CD4-positive, alpha-beta T cell (primary cell): ENCODE measurements around the gene DCDC2. TPM values are rescaled to one million over a fixed set of nuclear protein-coding genes. Genes with fewer than 3 reads are reported as not detected.

Experiments
- ATAC-seq: fragments of 200-7000 bp; cut with Tn5 transposase; one replicate; pipeline ENCODE4 v1.10.0; 2022; ENCODE audit warnings: mild to moderate bottlenecking; ENCODE audit not compliant: poor library complexity
- CTCF ChIA-PET: fragments of 350-600 bp; sonication (Branson Sonifier 250); formaldehyde crosslinking; loops from one replicate; lab custom pipeline; 2021; ENCODE audit warnings: antibody characterized with exemption, inconsistent platforms; lab: Charles Lee
- POLR2A ChIA-PET: fragments of 350-600 bp; sonication (Branson Sonifier 250); formaldehyde crosslinking; loops from one replicate; lab custom pipeline; 2021; ENCODE audit warnings: antibody characterized with exemption, inconsistent platforms; lab: Charles Lee
- DNase-seq, 14 experiments: peaks; one replicate each; pipeline ENCODE4 v3.0.0-alpha.2; 2013 to 2020; ENCODE audit warnings: mixed read lengths in 2 of 14
- H3K27ac ChIP-seq, 2 donors: one replicate each; pipeline versions ENCODE4 v1.5.1 to v1.7.0; 2013; ENCODE audit warnings: low read length in 2 of 2, low read depth in 1 of 2, mild to moderate bottlenecking in 1 of 2
- H3K27me3 ChIP-seq, 2 experiments: 1 replicate in 1 of 2; 2 replicates in 1 of 2; pipeline versions ENCODE4 v1.6.1 to v1.7.0; 2013; ENCODE audit warnings: low read length in 2 of 2, control low read depth in 1 of 2, mild to moderate bottlenecking in 1 of 2, moderate library complexity in 1 of 2; ENCODE audit not compliant: insufficient read depth in 2 of 2, control insufficient read depth in 1 of 2
- H3K36me3 ChIP-seq: one replicate; pipeline ENCODE4 v1.6.1; 2013; ENCODE audit warnings: low read length, control low read depth; ENCODE audit not compliant: insufficient read depth
- H3K4me1 ChIP-seq: one replicate; pipeline ENCODE4 v1.6.1; 2013; ENCODE audit warnings: low read length, control low read depth; ENCODE audit not compliant: insufficient read depth
- H3K4me3 ChIP-seq: one replicate; pipeline ENCODE4 v1.5.1; 2013; ENCODE audit warnings: mild to moderate bottlenecking, low read length, moderate library complexity
- H3K9me3 ChIP-seq, 2 experiments: 1 replicate in 1 of 2; 2 replicates in 1 of 2; pipeline versions ENCODE4 v1.6.1 to v1.7.0; 2013; ENCODE audit warnings: low read length in 2 of 2, mild to moderate bottlenecking in 2 of 2, control low read depth in 1 of 2, moderate library complexity in 1 of 2; ENCODE audit not compliant: control insufficient read depth in 1 of 2, insufficient read depth in 1 of 2
- H3K27ac Mint-ChIP-seq: one replicate; pipeline ENCODE4 v1.8.0; 2020; ENCODE audit warnings: mixed read lengths
- H3K27me3 Mint-ChIP-seq: one replicate; pipeline ENCODE4 v1.8.0; 2021; ENCODE audit warnings: mixed read lengths
- H3K36me3 Mint-ChIP-seq: one replicate; pipeline ENCODE4 v1.8.0; 2021; ENCODE audit warnings: low read depth, mixed read lengths
- H3K4me1 Mint-ChIP-seq: one replicate; pipeline ENCODE4 v1.8.0; 2021; ENCODE audit warnings: low read depth, mixed read lengths
- H3K4me3 Mint-ChIP-seq: one replicate; pipeline ENCODE4 v1.8.0; 2020; ENCODE audit warnings: mild to moderate bottlenecking, mixed read lengths
- H3K9me3 Mint-ChIP-seq: one replicate; pipeline ENCODE4 v1.8.0; 2020; ENCODE audit warnings: mixed read lengths
- CTCF ChIP-seq: fragments of 200-600 bp; IDR thresholded peaks from one replicate; pipeline ENCODE4 v1.8.0; 2022; ENCODE audit warnings: antibody characterized with exemption, mild to moderate bottlenecking
- intact Hi-C, 2 experiments: fragments of 100-400 bp; cut with DNase I in 1 of 2; cut with micrococcal nuclease in 1 of 2; formaldehyde crosslinking; loops; one replicate each; pipeline versions ENCODE4 v1.15.1 to v1.9.0; 2023 to 2025; cut with DNase I, micrococcal nuclease
- total RNA-seq, 174 experiments: library from RNA in 2 of 174; stranded (reverse) in 2 of 174; gene quantifications; one replicate each; pipeline ENCODE4 v1.2.3 and lab custom pipeline; 2021 to 2026

DCDC2 gene
- total RNA-seq, 2 experiments from 2014 or later = 0.05 TPM; not detected in 1

GRCh38 chr6:24382220-24382540 is 24.3 kb upstream of the DCDC2 start:
- Mint-ChIP-seq H3K4me1 (no peaks in the 10 kb centered on the region), H3K27ac (no peak overlapping the region), H3K4me3 (no peak overlapping the region), H3K9me3 (no peaks in the 10 kb centered on the region), H3K36me3 (no peaks in the 10 kb centered on the region), H3K27me3 (peaks cover 21% of the 10 kb centered on the region)
- ATAC-seq = no peak
- Histone ChIP-seq H3K4me1 (no peaks in the 10 kb centered on the region), H3K4me3 (no peak overlapping the region), H3K27ac (no peak overlapping the region), H3K27me3 (peaks cover 0 to 6% of the 10 kb centered on the region in 2 experiments), H3K36me3 (no peaks in the 10 kb centered on the region), H3K9me3 (no peaks in the 10 kb centered on the region)
- intact Hi-C loops = no loop called here
- DNase-seq = no peak
- POLR2A ChIA-PET = no interaction called here
- CTCF ChIA-PET = no interaction called here
- no peak for TF ChIP-seq CTCF

GRCh38 chr6:24381476-24382219 is 23.8 kb upstream of the DCDC2 start:
- no peak for TF ChIP-seq CTCF
- DNase-seq (no peak), ATAC-seq (no peak)
- ChIA-PET CTCF (no interaction called here), POLR2A (no interaction called here)
- Mint-ChIP-seq H3K4me3 (no peak overlapping the region), H3K27ac (no peak overlapping the region), H3K9me3 (no peaks in the 10 kb centered on the region), H3K27me3 (peaks cover 21% of the 10 kb centered on the region), H3K4me1 (no peaks in the 10 kb centered on the region), H3K36me3 (no peaks in the 10 kb centered on the region)
- Histone ChIP-seq H3K36me3 (no peaks in the 10 kb centered on the region), H3K27ac (no peak overlapping the region), H3K4me3 (no peak overlapping the region), H3K4me1 (no peaks in the 10 kb centered on the region), H3K27me3 (peaks cover 0 to 6% of the 10 kb centered on the region in 2 experiments), H3K9me3 (no peaks in the 10 kb centered on the region)
- intact Hi-C loops = no loop called here

- CTCF ChIA-PET = no interaction called here
- no peaks in the 10 kb centered on the region for H3K27me3 ChIP-seq
- Mint-ChIP-seq H3K4me1 (no peaks in the 10 kb centered on the region), H3K4me3 (no peak overlapping the region), H3K27ac (no peak overlapping the region), H3K9me3 (no peaks in the 10 kb centered on the region), H3K36me3 (no peaks in the 10 kb centered on the region), H3K27me3 (peaks cover 6% of the 10 kb centered on the region)
- POLR2A ChIA-PET = interaction anchor here (0.5 kb wide), 1 partner anchor 210 kb away, joined by 3 read pairs; no protein-coding TSS in a partner anchor
- no peak overlapping the region for H3K4me3 ChIP-seq
- intact Hi-C loops = no loop called here
- no peak for ATAC-seq
- H3K4me1 ChIP-seq = no peaks in the 10 kb centered on the region
- no peak overlapping the region for H3K27ac ChIP-seq
- no peak for DNase-seq
- H3K36me3 ChIP-seq = no peaks in the 10 kb centered on the region
- no peaks in the 10 kb centered on the region for H3K9me3 ChIP-seq
- TF ChIP-seq CTCF = no peak
These were observed 20.7 kb upstream of the DCDC2 start for GRCh38 chr6:24378473-24379097.
